ENCODE data around the gene AFG3L2. TPM values are rescaled to one million over a fixed set of nuclear protein-coding genes. Genes with fewer than 3 reads are reported as not detected.

AFG3L2 gene
- total and polyA plus RNA-seq, 2 experiments from 2014 or later, result 50.3 to 105 TPM

- peak overlapping the region; percentile 98 for H3K27ac ChIP-seq (ENCODE audit: low read depth)
- H3K79me2 ChIP-seq (replicated peaks; ENCODE audit: insufficient read depth), result peaks cover 40% of the 10 kb centered on the region
- Mint-ChIP-seq H3K36me3 (ENCODE audit: low read depth) (peaks cover 6% of the 10 kb centered on the region; the same call in 2 of the 3 replicates), H3K27ac (peak overlapping the region; percentile 100), H3K27me3 (ENCODE audit: insufficient read depth, low read depth, poor library complexity) (peaks cover 5% of the 10 kb centered on the region), H3K4me3 (peak overlapping the region; percentile 96), H3K9me3 (no peaks in the 10 kb centered on the region; the same call in 2 of the 3 replicates), H3K4me1 (peaks cover 30% of the 10 kb centered on the region)
- H3F3A ChIP-seq (replicated peaks; ENCODE audit: low read depth), result 0 out of 2 replicates have a peak, but pooled peaks cover 16% of the 10 kb centered on the region
- ATAC-seq (peak; percentile 88), DNase-seq (ENCODE audit: low spot score) (peak; percentile 98)
- peaks cover 26% of the 10 kb centered on the region for H4K20me1 ChIP-seq (replicated peaks; ENCODE audit: insufficient read depth)
- H3K27me3 ChIP-seq (ENCODE audit: insufficient read depth), result no peaks in the 10 kb centered on the region
- peak overlapping the region; percentile 78; the same call in 1 of the 2 replicates for H2AFZ ChIP-seq
- no peaks in the 10 kb centered on the region for H3K9me2 ChIP-seq (ENCODE audit: insufficient read depth)
- H3K36me3 ChIP-seq (ENCODE audit: insufficient read depth), result no peaks in the 10 kb centered on the region
- H3K4me1 ChIP-seq (ENCODE audit: insufficient read depth), result peaks cover 30% of the 10 kb centered on the region
- H3K4me3 ChIP-seq, result peak overlapping the region; percentile 57
- TF ChIP-seq ZNF331 (CRISPR knock-in tag; IDR thresholded peaks at IDR 0.05; ENCODE audit: low read depth) (no peak), NANOG (IDR thresholded peaks at IDR 0.05; ENCODE audit: borderline replicate concordance) (no peak), ZNF462 (CRISPR knock-in tag; IDR thresholded peaks at IDR 0.05) (peak; percentile 51), EZH2phosphoT487 (IDR thresholded peaks at IDR 0.05; ENCODE audit: unreplicated experiment) (no peak), POLR2AphosphoS5 (IDR thresholded peaks at IDR 0.05; ENCODE audit: low read depth) (peak; percentile 70)
- peak overlapping the region; percentile 75 for H3K4me2 ChIP-seq
These were observed 650 bp upstream of the AFG3L2 start for GRCh38 chr18:12377556-12378197.
